WERI-Rb-1 (cell line): ENCODE results near the gene AANAT.
"Not testable (repeated sequence)": the region's sequence is repeated elsewhere in the genome, so short reads cannot be mapped to it uniquely, and the experiment has no call there.

Experiments used
- DNase-seq: peaks from one replicate; pipeline ENCODE4 v3.0.0-alpha.2; 2020
- H3K27ac ChIP-seq: fragments of 250-450 bp; sonication (Bioruptor Pico); 2 replicates; pipeline ENCODE4 v1.5.1; 2020; ENCODE audit warnings: mild to moderate bottlenecking, moderate library complexity
- H3K27me3 ChIP-seq: fragments of 250-450 bp; sonication (Bioruptor Pico); 2 replicates; pipeline ENCODE4 v1.5.1; 2021; ENCODE audit warnings: mild to moderate bottlenecking, low read depth, moderate library complexity; ENCODE audit not compliant: insufficient read depth, severe bottlenecking
- H3K36me3 ChIP-seq: fragments of 250-450 bp; sonication (Bioruptor Pico); 2 replicates; pipeline ENCODE4 v1.5.1; 2020; ENCODE audit warnings: mild to moderate bottlenecking, moderate library complexity
- H3K4me3 ChIP-seq: 2 replicates; pipeline ENCODE4 v1.5.1; 2011; ENCODE audit warnings: low read depth, mild to moderate bottlenecking, control low read depth, low read length
- H3K9me3 ChIP-seq: fragments of 250-450 bp; sonication (Bioruptor Pico); 2 replicates; pipeline ENCODE4 v1.5.1; 2021; ENCODE audit warnings: mild to moderate bottlenecking, moderate library complexity; ENCODE audit not compliant: severe bottlenecking
- CTCF ChIP-seq: IDR thresholded peaks from 2 replicates; pipeline ENCODE4 v1.5.1; 2011; ENCODE audit warnings: low read depth, mild to moderate bottlenecking, control low read depth, inconsistent platforms, low read length

Gene AANAT

GRCh38 chr17:76512366-76513305 is 45.2 kb downstream of the AANAT start:
- H3K27ac ChIP-seq, result no peak overlapping the region
- no peak for DNase-seq

GRCh38 chr17:76513306-76513692 is 45.9 kb downstream of the AANAT start:
- Histone ChIP-seq H3K27me3 (no peaks in the 10 kb centered on the region), H3K9me3 (no peaks in the 10 kb centered on the region), H3K36me3 (no peaks in the 10 kb centered on the region), H3K4me3 (no peak overlapping the region), H3K27ac (no peak overlapping the region)
- TF ChIP-seq CTCF, result no peak
- DNase-seq, result no peak

More at GRCh38 chr17:76512366-76513305, 45.2 kb downstream of the AANAT start:
- Histone ChIP-seq H3K9me3 (no peaks in the 10 kb centered on the region), H3K27me3 (no peaks in the 10 kb centered on the region), H3K4me3 (no peak overlapping the region), H3K36me3 (no peaks in the 10 kb centered on the region)
- TF ChIP-seq CTCF, result no peak

- DNase-seq, H3K4me3 ChIP-seq, H3K27ac ChIP-seq, H3K36me3 ChIP-seq, H3K27me3 ChIP-seq, H3K9me3 ChIP-seq: not testable (repeated sequence)
Measured at GRCh38 chr17:76514355-76514754, 47.0 kb downstream of the AANAT start.

- no peak for TF ChIP-seq CTCF
- H3K27ac ChIP-seq, result no peak overlapping the region
- H3K4me3 ChIP-seq, result no peak overlapping the region
- no peaks in the 10 kb centered on the region for H3K36me3 ChIP-seq
- no peaks in the 10 kb centered on the region for H3K9me3 ChIP-seq
- DNase-seq, result no peak
- no peaks in the 10 kb centered on the region for H3K27me3 ChIP-seq
Measured at GRCh38 chr17:76515274-76515949, 48.0 kb downstream of the AANAT start.

- Histone ChIP-seq H3K9me3 (no peaks in the 10 kb centered on the region), H3K27me3 (no peaks in the 10 kb centered on the region), H3K4me3 (no peak overlapping the region), H3K36me3 (no peaks in the 10 kb centered on the region), H3K27ac (no peak overlapping the region)
- no peak for DNase-seq
- TF ChIP-seq CTCF, result no peak
Measured at GRCh38 chr17:76517638-76518038, 50.2 kb downstream of the AANAT start.
